Neural cell (in vitro differentiated cells): ENCODE data around the gene USF1. TPM values are rescaled to one million over a fixed set of nuclear protein-coding genes. Genes with fewer than 3 reads are reported as not detected.

ENCODE experiments used
- H2AFZ ChIP-seq: fragments of 200-600, 300-800 bp; sonication (generic), shearing (Covaris generic); 2 replicates; pipeline ENCODE4 v1.6.0; 2014; ENCODE audit warnings: low read depth, mild to moderate bottlenecking, antibody characterized with exemption, low read length, moderate library complexity
- H3F3A ChIP-seq: fragments of 200-600 bp; shearing (Covaris generic); 2 replicates; pipeline ENCODE4 v1.6.1; 2016; ENCODE audit warnings: mild to moderate bottlenecking, moderate library complexity, mixed read lengths, antibody characterized with exemption, low read length; ENCODE audit not compliant: insufficient read depth, poor library complexity, severe bottlenecking
- H3K27ac ChIP-seq: fragments of 200-600, 300-800 bp; sonication (generic), shearing (Covaris generic); 2 replicates; pipeline ENCODE4 v1.5.1; 2014; ENCODE audit warnings: mild to moderate bottlenecking, low read length, moderate library complexity
- H3K27me3 ChIP-seq: fragments of 300-800, 200-600 bp; sonication (generic), shearing (Covaris generic); 2 replicates; pipeline ENCODE4 v1.6.0; 2014; ENCODE audit warnings: mild to moderate bottlenecking, low read depth, low read length, moderate library complexity; ENCODE audit not compliant: insufficient read depth
- H3K36me3 ChIP-seq: fragments of 300-800, 200-600 bp; sonication (generic), shearing (Covaris generic); 2 replicates; pipeline ENCODE4 v1.5.1; 2014; ENCODE audit warnings: mild to moderate bottlenecking, antibody characterized with exemption, low read length, moderate library complexity; ENCODE audit not compliant: insufficient read depth
- H3K4me2 ChIP-seq: fragments of 300-800, 200-600 bp; sonication (generic), shearing (Covaris generic); 2 replicates; pipeline ENCODE4 v1.6.0; 2014; ENCODE audit warnings: mild to moderate bottlenecking, low read length
- H3K4me3 ChIP-seq: fragments of 300-800, 200-600 bp; sonication (generic), shearing (Covaris generic); 2 replicates; pipeline ENCODE4 v1.5.1; 2014; ENCODE audit warnings: mild to moderate bottlenecking, low read length, moderate library complexity
- H3K79me2 ChIP-seq: fragments of 200-600 bp; shearing (Covaris generic); replicated peaks from 2 replicates; pipeline ENCODE4 v1.6.0; 2014; ENCODE audit warnings: mild to moderate bottlenecking, low read length, moderate library complexity; ENCODE audit not compliant: insufficient read depth
- H3K9ac ChIP-seq: fragments of 300-800, 200-600 bp; sonication (generic), shearing (Covaris generic); 2 replicates; pipeline ENCODE4 v1.6.1; 2016; ENCODE audit warnings: mild to moderate bottlenecking, low read length, mixed read lengths
- H3K9me2 ChIP-seq: fragments of 200-600 bp; shearing (Covaris generic); 2 replicates; pipeline ENCODE4 v1.6.1; 2016; ENCODE audit warnings: mild to moderate bottlenecking, low read length, mixed read lengths; ENCODE audit not compliant: insufficient read depth
- H3K9me3 ChIP-seq: fragments of 200-600, 300-800 bp; sonication (generic), shearing (Covaris generic); 2 replicates; pipeline ENCODE4 v1.6.1; 2016; ENCODE audit warnings: mild to moderate bottlenecking, mixed run types, low read length, moderate library complexity, mixed read lengths
- H4K20me1 ChIP-seq: fragments of 200-600 bp; shearing (Covaris generic); 2 replicates; pipeline ENCODE4 v1.6.1; 2016; ENCODE audit warnings: mild to moderate bottlenecking, mixed run types; ENCODE audit not compliant: insufficient read depth
- EP300 ChIP-seq: fragments of 450-650 bp; conservative IDR thresholded peaks from 2 replicates; pipeline ENCODE4 v1.6.1; 2014; ENCODE audit warnings: antibody characterized with exemption, mild to moderate bottlenecking, moderate library complexity; ENCODE audit not compliant: poor library complexity, severe bottlenecking
- EZH2 ChIP-seq: fragments of 200-600, 300-800 bp; shearing (Covaris generic), sonication (generic); IDR thresholded peaks from 2 replicates; pipeline ENCODE4 v1.6.1; 2014; ENCODE audit warnings: antibody characterized with exemption, low read length, borderline replicate concordance, mild to moderate bottlenecking; ENCODE audit not compliant: insufficient read depth, poor library complexity, severe bottlenecking
- MXI1 ChIP-seq: fragments of 450-650 bp; conservative IDR thresholded peaks from 2 replicates; pipeline ENCODE4 v1.6.1; 2014; ENCODE audit warnings: antibody characterized with exemption, mild to moderate bottlenecking; ENCODE audit not compliant: poor library complexity, severe bottlenecking
- POLR2AphosphoS5 ChIP-seq: IDR thresholded peaks from 2 replicates; pipeline ENCODE4 v1.6.1; 2012
- RAD21 ChIP-seq: fragments of 450-650 bp; conservative IDR thresholded peaks from 2 replicates; pipeline ENCODE4 v1.6.1; 2014; ENCODE audit warnings: antibody characterized with exemption, mild to moderate bottlenecking, moderate library complexity
- SMC3 ChIP-seq: fragments of 450-650 bp; conservative IDR thresholded peaks from 2 replicates; pipeline ENCODE4 v1.6.1; 2014; ENCODE audit warnings: antibody characterized with exemption, mild to moderate bottlenecking, moderate library complexity; ENCODE audit not compliant: poor library complexity
- TAF1 ChIP-seq: IDR thresholded peaks from 2 replicates; pipeline ENCODE4 v1.6.1; 2012; ENCODE audit warnings: low read depth
- polyA plus RNA-seq: library from polyadenylated mRNA; depleted of rRNA; stranded (reverse); fragments of >200 nt; gene quantifications from 2 replicates; pipeline ENCODE4 v1.2.3, GENCODE V29; 2014
- TF ChIP-seq, protein P1 (sequence below): IDR thresholded peaks from 2 replicates; pipeline ENCODE4 v1.6.1; 2012; ENCODE audit warnings: borderline replicate concordance
- TF ChIP-seq, protein P2 (sequence below): fragments of 450-650 bp; IDR thresholded peaks from 2 replicates; pipeline ENCODE4 v1.5.1; 2014; ENCODE audit warnings: antibody characterized with exemption, mild to moderate bottlenecking, moderate library complexity; ENCODE audit not compliant: poor library complexity, severe bottlenecking

Gene USF1
- polyA plus RNA-seq, 1 donor from 2014 or later: 366 TPM

DNA sequence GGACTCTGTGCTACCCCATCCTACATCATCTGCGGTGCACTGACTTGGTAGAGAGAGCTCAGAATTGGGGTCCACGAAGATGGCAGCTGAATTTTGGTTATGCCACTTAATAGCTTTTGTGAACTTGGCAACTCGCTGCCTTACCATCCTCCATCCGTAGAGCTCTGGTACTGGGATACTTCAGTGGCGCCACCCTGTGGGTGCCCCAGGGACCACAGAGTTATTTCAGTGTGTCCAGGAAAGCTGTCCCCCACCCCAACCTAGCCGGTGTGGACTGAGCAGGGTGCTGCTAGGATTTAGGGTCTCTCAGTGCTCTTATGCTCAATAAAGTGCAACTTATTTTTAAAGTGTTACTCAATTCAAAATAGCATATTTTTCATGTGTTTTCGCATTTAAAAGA is 9.0 kb upstream of the USF1 start:
- Histone ChIP-seq H3K4me3 (no peak overlapping the region), H3K9me3 (no peaks in the 10 kb centered on the region), H2AFZ (no peak overlapping the region), H3K27me3 (no peaks in the 10 kb centered on the region), H3K36me3 (no peaks in the 10 kb centered on the region), H3K27ac (no peak overlapping the region), H3K9ac (no peak overlapping the region), H3K9me2 (no peaks in the 10 kb centered on the region), H3K4me2 (no peak overlapping the region), H3K79me2 (no peaks in the 10 kb centered on the region), H3F3A (no peaks in the 10 kb centered on the region), H4K20me1 (no peaks in the 10 kb centered on the region)
- TF ChIP-seq EZH2 (no peak), POLR2AphosphoS5 (no peak), RAD21 (no peak), EP300 (no peak), MXI1 (no peak), TAF1 (no peak), SMC3 (no peak)
- TF ChIP-seq, protein P1, sequence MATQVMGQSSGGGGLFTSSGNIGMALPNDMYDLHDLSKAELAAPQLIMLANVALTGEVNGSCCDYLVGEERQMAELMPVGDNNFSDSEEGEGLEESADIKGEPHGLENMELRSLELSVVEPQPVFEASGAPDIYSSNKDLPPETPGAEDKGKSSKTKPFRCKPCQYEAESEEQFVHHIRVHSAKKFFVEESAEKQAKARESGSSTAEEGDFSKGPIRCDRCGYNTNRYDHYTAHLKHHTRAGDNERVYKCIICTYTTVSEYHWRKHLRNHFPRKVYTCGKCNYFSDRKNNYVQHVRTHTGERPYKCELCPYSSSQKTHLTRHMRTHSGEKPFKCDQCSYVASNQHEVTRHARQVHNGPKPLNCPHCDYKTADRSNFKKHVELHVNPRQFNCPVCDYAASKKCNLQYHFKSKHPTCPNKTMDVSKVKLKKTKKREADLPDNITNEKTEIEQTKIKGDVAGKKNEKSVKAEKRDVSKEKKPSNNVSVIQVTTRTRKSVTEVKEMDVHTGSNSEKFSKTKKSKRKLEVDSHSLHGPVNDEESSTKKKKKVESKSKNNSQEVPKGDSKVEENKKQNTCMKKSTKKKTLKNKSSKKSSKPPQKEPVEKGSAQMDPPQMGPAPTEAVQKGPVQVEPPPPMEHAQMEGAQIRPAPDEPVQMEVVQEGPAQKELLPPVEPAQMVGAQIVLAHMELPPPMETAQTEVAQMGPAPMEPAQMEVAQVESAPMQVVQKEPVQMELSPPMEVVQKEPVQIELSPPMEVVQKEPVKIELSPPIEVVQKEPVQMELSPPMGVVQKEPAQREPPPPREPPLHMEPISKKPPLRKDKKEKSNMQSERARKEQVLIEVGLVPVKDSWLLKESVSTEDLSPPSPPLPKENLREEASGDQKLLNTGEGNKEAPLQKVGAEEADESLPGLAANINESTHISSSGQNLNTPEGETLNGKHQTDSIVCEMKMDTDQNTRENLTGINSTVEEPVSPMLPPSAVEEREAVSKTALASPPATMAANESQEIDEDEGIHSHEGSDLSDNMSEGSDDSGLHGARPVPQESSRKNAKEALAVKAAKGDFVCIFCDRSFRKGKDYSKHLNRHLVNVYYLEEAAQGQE: no peak
- TF ChIP-seq, protein P2, sequence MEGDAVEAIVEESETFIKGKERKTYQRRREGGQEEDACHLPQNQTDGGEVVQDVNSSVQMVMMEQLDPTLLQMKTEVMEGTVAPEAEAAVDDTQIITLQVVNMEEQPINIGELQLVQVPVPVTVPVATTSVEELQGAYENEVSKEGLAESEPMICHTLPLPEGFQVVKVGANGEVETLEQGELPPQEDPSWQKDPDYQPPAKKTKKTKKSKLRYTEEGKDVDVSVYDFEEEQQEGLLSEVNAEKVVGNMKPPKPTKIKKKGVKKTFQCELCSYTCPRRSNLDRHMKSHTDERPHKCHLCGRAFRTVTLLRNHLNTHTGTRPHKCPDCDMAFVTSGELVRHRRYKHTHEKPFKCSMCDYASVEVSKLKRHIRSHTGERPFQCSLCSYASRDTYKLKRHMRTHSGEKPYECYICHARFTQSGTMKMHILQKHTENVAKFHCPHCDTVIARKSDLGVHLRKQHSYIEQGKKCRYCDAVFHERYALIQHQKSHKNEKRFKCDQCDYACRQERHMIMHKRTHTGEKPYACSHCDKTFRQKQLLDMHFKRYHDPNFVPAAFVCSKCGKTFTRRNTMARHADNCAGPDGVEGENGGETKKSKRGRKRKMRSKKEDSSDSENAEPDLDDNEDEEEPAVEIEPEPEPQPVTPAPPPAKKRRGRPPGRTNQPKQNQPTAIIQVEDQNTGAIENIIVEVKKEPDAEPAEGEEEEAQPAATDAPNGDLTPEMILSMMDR: no peak

GRCh38 chr1:161054232-161054631 is 8.5 kb upstream of the USF1 start:
- H3K27me3 ChIP-seq: no peaks in the 10 kb centered on the region
- H3K9me2 ChIP-seq: no peaks in the 10 kb centered on the region
- H4K20me1 ChIP-seq: no peaks in the 10 kb centered on the region
- no peaks in the 10 kb centered on the region for H3K79me2 ChIP-seq
- TF ChIP-seq, protein P1: no peak
- TF ChIP-seq SMC3 (no peak), MXI1 (no peak), POLR2AphosphoS5 (no peak), EZH2 (no peak), RAD21 (no peak), TAF1 (no peak), EP300 (no peak)
- TF ChIP-seq, protein P2: no peak
- H3K27ac ChIP-seq: no peak overlapping the region
- no peak overlapping the region for H3K4me2 ChIP-seq
- H3K4me3 ChIP-seq: no peak overlapping the region
- H3K36me3 ChIP-seq: no peaks in the 10 kb centered on the region
- no peak overlapping the region for H2AFZ ChIP-seq
- no peaks in the 10 kb centered on the region for H3K9me3 ChIP-seq
- H3F3A ChIP-seq: no peaks in the 10 kb centered on the region
- H3K9ac ChIP-seq: no peak overlapping the region
